ENCODE data around the gene ZMYM3.
A peak's percentile ranks its signal among the peaks of the same experiment; 100 is the strongest.

The ZMYM3 gene

GRCh38 chrX:71253253-71254091 lies 468 bp downstream of the ZMYM3 start:
- FAIRE-seq (peak; percentile 94), DNase-seq (ENCODE audit: insufficient read length, low spot score) (peak; percentile 79)

GRCh38 chrX:71252221-71252620 lies 1.7 kb downstream of the ZMYM3 start:
- DNase-seq (ENCODE audit: insufficient read length, low spot score) (no peak), FAIRE-seq (no peak)

DNA sequence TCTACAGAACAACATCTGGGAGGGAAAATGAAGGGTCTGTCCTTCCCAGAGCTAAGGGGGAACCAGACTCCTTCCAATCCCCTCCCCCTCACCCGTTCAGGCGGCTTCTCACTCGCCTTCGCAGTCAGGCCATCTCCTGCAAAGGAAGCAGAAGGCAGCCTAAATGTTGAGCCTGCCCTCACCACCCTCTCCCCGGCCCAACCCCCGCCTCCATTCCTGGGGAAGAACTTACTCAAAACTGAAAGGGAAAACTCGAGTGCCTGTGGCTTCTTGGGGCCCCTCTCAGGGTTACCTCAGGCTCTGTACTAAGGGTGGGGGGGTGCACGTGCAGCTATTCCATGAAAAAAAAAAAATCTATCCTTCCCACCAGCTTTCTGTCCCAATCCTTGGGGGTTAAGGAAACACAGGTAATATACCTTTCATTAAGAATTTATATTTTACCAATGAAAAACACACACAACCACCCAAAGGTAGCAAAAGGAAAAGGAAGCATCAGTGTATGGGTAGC lies 2.4 kb downstream of the ZMYM3 start:
- DNase-seq (ENCODE audit: insufficient read length, low spot score), result no peak
- no peak for FAIRE-seq

- no peak for FAIRE-seq
These were observed 3.1 kb downstream of the ZMYM3 start for GRCh38 chrX:71250841-71251240.

DNA sequence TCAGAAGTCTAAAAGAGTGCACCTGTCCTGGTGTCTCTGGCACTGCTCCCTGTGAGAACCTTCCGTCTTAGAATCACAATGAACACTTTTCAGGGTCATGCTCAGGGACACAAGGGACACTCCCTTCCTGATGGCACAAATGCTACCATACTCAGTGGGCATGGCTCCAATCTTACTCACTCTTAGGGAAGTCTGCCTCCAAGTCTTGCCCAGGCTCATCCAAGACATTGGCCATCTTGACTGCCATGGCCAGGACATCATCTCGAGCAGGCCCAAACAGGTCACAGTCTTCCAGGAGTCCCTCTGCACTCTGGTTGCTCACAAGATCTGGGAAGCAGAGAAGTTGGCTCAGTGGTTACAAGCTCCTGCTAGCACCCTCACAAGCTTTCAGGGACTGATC lies 8.8 kb downstream of the ZMYM3 start:
- DNase-seq (ENCODE audit: insufficient read length, low spot score), result no peak
- no peak for FAIRE-seq

More at GRCh38 chrX:71250841-71251240, 3.1 kb downstream of the ZMYM3 start:
- DNase-seq (ENCODE audit: insufficient read length, low spot score), result no peak

- DNase-seq (ENCODE audit: insufficient read length, low spot score) (no peak), FAIRE-seq (peak; percentile 62)
These were observed 9.4 kb downstream of the ZMYM3 start for GRCh38 chrX:71244359-71245128.

DNA sequence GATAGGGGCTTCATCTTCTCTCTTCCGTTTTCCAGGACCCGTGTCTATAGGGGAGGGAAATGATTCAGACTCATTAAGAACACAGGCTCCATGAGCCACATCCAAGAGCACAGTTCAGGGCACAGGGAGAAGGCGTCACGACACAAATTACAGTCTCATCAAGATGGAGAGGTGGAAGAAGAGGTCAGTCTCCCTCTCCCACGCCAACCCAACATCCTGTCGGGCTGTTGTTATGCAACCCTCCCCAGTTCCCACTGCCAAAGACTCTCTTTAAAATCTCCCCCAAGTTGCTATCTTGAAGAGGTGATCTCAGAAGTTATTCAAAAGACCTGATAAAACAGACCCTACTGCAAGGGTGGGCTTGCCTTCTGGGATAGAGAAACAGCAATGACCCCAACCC lies 12.6 kb downstream of the ZMYM3 start:
- peak; percentile 46 for FAIRE-seq
- DNase-seq (ENCODE audit: insufficient read length, low spot score), result no peak

- FAIRE-seq (no peak), DNase-seq (ENCODE audit: insufficient read length, low spot score) (no peak)
These were observed 14.2 kb downstream of the ZMYM3 start for GRCh38 chrX:71239781-71240180.

- no peak for DNase-seq (ENCODE audit: insufficient read length, low spot score)
These were observed 17.1 kb downstream of the ZMYM3 start for GRCh38 chrX:71236836-71237235.

GRCh38 chrX:71235482-71235881 lies 18.5 kb downstream of the ZMYM3 start:
- no peak for DNase-seq (ENCODE audit: insufficient read length, low spot score)
- no peak for FAIRE-seq

More at GRCh38 chrX:71236836-71237235, 17.1 kb downstream of the ZMYM3 start:
- FAIRE-seq, result no peak

- FAIRE-seq (no peak), DNase-seq (ENCODE audit: insufficient read length, low spot score) (no peak)
These were observed 25.8 kb downstream of the ZMYM3 start for GRCh38 chrX:71228063-71228642.

DNA sequence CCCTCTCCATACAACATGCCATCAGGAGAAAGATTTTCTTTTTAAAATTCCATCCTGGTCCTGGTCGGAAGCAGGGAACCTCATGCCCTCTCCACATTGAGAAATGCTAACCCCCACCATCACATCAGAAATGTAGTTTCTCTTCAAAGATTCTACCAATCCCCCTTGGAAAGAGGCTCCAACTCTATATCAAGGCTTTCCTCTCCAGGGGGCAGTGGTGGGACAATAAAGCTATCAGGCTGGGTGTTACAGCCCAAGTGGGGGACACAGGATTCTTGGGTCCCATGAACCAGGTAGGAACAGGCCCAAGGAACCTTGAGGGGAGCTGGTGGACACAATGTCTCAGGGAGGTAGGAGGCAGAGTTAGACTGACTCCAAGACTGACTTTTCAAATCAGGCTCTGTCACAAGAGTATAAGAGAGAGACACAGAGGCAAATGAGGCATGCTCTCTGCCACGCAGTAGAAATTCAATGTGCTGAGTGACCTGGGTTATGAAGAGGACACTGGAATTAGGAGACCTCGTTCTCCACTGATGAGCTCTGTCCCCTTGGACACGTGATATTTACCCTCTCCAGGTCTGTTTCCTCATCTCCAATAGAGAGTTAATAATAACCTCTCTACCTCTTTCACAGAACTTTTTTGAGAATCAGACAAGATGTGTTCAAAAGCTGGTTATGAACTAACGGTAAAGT lies 26.4 kb downstream of the ZMYM3 start:
- no peak for FAIRE-seq

GRCh38 chrX:71225676-71226075 lies 28.3 kb downstream of the ZMYM3 start:
- FAIRE-seq, result peak; percentile 74

More for the DNA sequence above, 26.4 kb downstream of the ZMYM3 start:
- no peak for DNase-seq (ENCODE audit: insufficient read length, low spot score)

GRCh38 chrX:71225009-71225408 lies 28.9 kb downstream of the ZMYM3 start:
- no peak for DNase-seq (ENCODE audit: insufficient read length, low spot score)

More at GRCh38 chrX:71225676-71226075, 28.3 kb downstream of the ZMYM3 start:
- DNase-seq (ENCODE audit: insufficient read length, low spot score), result peak; percentile 60

GRCh38 chrX:71224098-71224708 lies 29.7 kb downstream of the ZMYM3 start:
- DNase-seq (ENCODE audit: insufficient read length, low spot score), result no peak
- peak; percentile 58 for FAIRE-seq

More at GRCh38 chrX:71225009-71225408, 28.9 kb downstream of the ZMYM3 start:
- FAIRE-seq, result no peak

GRCh38 chrX:71222929-71223328 lies 31.0 kb downstream of the ZMYM3 start, which contains the start of gene GJB1:
GJB1 (plus strand) TSS chrX:71223224; CDS start chrX:71223708, 484 bp downstream.
- no peak for FAIRE-seq

GRCh38 chrX:71221145-71221544 lies 32.8 kb downstream of the ZMYM3 start:
- FAIRE-seq (no peak), DNase-seq (ENCODE audit: insufficient read length, low spot score) (no peak)

More at GRCh38 chrX:71222929-71223328, 31.0 kb downstream of the ZMYM3 start, which contains the start of gene GJB1:
- DNase-seq (ENCODE audit: insufficient read length, low spot score), result no peak

DNA sequence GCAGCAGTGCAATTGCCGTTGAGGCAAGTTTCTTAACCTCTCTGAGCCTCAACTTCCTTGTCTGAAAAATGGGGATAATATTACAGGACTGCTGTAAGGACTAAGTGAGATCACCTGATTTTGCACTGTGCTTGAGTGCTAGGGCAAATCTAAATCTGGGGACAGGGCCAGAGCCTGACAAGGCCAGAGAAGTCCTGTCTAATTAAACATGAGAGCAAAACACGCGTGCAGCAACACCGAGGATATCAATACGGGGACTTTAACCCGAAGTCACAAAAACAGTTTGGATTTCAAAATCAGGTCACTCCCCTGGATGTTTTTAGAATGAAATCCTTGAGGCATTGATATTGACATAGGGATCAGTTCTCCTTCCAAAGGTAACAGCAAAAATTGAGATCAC lies 36.6 kb downstream of the ZMYM3 start:
- FAIRE-seq, result no peak
- no peak for DNase-seq (ENCODE audit: insufficient read length, low spot score)

- no peak for DNase-seq (ENCODE audit: insufficient read length, low spot score)
- FAIRE-seq, result no peak
These were observed 37.5 kb downstream of the ZMYM3 start for GRCh38 chrX:71216485-71216884.

Data from HTR-8/SVneo (cell line).